ENCODE measurements around the gene TANGO6.
A peak's percentile ranks its signal among the peaks of the same experiment; 100 is the strongest.
"Not testable (repeated sequence)": the region's sequence is repeated elsewhere in the genome, so short reads cannot be mapped to it uniquely, and the experiment has no call there.

TANGO6 gene

GRCh38 chr16:68843482-68844210, at the start of gene TANGO6:
Gene TANGO6, plus strand, starts transcription at chr16:68843531. Its CDS starts 87 bp downstream, at chr16:68843618.
- peak; percentile 64 for DNase-seq

DNA sequence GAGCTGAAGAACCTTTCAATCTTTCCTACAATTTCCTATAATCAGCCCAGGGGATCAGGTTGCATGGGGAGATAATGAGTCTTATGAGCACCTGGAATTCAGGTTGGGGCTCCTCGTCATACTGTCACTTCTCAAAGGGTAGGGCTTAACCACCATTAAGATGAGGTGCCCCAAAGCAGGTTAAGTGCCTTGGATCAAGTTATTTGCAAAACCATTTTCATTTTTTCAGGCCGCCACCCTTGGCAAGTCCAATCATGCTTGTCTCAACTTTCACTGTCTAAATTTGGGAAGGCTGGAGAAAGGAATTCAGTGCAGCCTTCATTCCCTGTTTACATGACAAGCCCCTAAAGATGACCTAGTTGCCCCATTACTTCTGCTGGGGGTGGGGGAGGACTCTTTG, 44.9 kb upstream of the TANGO6 start:
- no peak for DNase-seq

DNA sequence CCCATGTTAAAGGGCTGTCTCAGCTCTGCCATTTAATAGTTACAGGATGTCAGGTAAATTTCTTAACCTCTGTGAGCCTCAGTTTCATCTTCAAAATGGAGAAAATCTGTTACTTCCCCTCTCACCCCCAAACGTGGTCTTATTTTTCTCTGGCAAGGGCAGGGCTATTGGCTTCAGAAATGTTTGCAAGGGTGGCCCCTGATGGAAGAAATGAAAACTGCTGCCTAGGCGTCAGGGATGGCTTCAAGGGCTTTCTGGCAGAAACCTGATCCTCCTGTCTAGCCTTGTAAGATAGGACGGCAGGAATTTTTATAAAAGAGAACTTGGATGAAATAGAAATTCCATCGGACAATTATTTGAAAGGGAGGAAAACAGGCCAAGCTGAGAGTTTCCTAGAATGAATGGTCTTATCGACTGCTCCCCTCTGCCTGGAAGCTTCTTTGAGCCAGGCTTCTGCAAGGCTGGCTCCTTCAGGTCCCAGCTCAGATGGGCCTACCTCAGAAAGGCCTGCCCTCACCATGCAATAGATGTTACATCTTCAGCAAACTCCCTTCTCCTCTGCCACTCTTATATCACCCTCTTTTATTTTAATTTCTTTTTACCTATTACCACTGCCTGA, 43.0 kb upstream of the TANGO6 start:
- DNase-seq = peak; percentile 27

DNA sequence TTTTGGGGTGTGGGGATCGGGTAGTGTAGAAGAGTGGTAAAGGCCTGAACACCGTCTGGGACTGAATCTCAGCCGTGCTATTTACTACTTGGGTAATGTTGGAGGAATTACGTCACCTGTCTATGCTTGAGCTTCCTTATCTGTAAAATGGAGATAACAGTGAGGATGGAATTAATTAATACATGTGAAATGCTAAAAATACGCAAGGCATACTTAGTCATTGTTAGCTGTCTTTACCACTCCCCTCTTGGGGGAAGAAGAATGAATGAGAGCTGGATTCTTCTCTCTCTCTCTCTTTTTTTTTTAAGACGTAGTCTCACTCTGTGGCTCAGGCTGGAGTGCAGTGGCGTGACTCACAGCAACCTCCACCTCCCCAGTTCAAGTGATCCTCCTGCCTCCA, 41.1 kb upstream of the TANGO6 start:
- no peak for DNase-seq

GRCh38 chr16:68806422-68806821, 36.9 kb upstream of the TANGO6 start:
- no peak for DNase-seq

DNA sequence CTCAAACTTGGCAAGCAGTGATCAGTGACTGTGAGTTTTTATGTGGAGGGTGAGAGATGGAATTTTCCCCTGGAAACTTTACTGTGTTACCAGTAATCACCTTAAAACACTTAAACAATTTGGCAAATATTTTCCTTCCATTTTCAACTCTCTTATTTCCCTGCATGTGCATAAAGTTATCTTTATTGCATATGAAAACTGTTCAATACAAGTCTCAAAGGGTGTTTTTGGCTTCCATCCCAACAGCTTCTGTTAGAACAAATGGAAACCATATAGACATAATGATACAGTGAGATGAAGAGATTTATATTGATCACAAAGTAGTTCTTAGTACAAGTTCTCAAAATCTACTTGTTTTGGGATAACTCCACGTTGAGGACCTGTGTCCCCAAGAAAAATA, 36.4 kb upstream of the TANGO6 start:
- DNase-seq = no peak

DNA sequence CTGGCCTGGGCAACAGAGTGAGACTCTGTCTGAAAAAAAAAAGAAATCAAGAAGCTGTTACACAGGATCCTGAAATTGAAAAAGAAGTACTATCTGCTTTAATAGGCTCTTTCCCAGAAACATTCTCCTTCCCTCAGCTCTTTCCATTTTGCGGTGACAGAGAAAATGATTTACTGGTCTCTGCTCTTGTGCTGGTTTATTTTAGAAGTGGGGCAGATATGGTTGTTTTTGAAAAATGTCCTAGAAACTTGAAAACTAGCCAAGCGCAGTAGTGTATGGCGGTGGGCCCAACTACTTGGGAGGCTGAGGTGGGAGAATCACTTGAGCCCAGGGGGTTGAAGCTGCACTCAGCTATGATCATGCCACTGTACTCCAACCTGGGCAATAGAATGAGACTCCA, 28.8 kb upstream of the TANGO6 start:
- DNase-seq = no peak

GRCh38 chr16:68823401-68824135, 19.8 kb upstream of the TANGO6 start:
- DNase-seq = no peak

DNA sequence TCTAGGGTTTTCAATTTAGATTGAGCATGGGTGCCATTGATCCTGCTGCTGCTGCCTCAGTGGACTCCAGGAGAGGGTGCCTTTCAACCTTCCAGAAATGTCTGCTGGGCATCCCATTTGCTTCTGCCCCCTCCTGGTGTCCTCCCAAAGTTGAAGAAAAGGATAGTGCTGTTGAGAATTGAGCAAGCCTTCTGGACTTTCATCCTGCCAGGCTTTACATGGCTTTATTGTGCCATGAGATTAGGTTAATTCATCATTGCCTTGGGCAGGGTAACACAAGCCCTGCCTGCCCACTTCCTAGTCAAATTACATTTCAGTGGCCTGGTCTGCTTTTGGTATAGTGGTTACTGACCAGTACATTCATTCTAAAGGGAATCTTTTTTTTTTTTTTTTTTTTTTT, 17.9 kb upstream of the TANGO6 start:
- no peak for DNase-seq

DNA sequence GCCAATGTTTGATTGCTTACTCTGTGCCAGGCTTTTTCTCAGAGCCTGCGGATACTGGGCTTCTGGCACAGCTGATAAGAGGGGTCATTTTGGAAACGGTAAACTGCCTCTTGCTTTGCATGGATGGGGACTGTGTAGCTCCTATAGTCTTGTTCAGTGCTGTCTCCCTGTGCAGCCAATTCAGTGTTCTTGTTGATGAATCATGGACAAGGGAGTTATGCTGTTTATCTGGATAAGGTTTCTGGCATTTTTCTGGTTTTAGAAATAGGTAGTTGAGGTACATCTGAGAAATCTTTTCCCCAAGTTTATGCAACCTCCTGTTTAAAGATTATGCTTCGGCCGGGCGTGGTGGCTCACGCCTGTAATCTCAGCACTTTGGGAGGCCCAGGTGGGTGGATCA, 16.7 kb upstream of the TANGO6 start:
- no peak for DNase-seq

DNA sequence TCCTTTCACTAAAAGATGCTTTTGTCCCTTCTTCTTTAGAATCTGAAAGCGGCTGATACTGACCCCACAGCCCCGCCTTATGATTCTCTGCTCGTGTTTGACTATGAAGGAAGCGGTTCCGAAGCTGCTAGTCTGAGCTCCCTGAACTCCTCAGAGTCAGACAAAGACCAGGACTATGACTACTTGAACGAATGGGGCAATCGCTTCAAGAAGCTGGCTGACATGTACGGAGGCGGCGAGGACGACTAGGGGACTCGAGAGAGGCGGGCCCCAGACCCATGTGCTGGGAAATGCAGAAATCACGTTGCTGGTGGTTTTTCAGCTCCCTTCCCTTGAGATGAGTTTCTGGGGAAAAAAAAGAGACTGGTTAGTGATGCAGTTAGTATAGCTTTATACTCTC, 10.1 kb upstream of the TANGO6 start:
- no peak for DNase-seq

GRCh38 chr16:68834550-68834949, 8.8 kb upstream of the TANGO6 start:
- DNase-seq = no peak

DNA sequence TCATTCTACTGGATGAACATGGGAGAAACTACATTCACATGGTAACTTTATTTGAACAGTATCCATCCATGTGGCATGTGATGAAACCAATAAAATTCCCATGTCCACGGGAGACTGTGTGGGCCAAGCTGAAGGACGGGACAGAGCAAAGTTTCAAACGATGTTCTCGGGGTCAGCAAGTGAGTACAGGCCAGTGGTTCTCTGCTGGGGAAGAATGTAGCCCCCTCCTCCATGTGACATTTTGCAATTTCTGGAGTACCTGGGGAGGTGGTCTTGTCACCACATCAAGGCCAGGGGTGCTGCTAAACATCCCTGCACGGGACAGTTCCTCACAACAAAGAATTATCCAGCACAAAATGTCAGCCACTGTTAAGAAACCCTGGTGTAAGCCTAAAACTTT, 7.4 kb upstream of the TANGO6 start:
- DNase-seq = no peak

DNA sequence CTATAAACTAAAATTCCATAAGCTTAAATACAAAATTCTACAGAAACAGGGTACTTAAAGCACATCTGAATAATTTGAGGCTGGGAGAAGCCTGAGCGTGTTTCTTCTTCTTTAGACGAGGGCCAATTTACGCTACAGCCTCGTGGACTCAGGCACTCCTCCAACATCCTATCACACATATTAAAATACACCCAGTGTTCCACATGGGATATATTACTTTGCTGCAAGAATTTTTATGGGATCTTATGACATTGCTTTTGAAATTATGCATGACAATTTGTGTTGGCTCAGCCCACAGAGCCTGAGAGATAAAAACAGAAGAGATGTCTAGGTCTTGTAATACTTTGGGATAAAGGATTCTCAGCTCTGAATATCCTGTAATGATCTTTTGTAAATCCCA, 3.5 kb upstream of the TANGO6 start:
- DNase-seq = no peak

DNA sequence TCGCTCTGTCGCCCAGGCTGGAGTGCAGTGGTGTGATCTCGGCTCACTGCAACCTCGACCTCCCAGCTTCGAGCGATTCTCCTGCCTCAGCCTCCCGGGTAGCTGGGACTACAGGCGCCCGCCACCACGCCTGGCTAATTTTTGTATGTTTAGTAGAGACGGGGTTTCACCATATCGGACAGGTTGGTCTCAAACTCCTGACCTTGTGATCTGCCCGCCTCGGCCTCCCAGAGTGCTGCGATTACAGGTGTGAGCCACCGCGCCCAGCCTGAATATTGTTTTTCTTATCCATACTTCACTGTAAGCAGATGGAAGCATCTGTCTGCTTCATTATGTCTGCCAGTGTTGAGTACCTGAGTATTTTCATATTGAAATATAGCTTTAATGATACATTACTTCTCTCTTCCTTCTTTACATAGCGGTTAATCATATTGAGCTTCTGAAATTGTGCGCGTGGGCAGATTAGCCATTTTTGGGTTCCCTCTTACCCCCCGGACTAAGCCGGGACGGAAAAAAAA, 308 bp upstream of the TANGO6 start:
- not testable (repeated sequence) for DNase-seq

GRCh38 chr16:68844211-68844564, 857 bp downstream of the TANGO6 start:
- DNase-seq = no peak

DNA sequence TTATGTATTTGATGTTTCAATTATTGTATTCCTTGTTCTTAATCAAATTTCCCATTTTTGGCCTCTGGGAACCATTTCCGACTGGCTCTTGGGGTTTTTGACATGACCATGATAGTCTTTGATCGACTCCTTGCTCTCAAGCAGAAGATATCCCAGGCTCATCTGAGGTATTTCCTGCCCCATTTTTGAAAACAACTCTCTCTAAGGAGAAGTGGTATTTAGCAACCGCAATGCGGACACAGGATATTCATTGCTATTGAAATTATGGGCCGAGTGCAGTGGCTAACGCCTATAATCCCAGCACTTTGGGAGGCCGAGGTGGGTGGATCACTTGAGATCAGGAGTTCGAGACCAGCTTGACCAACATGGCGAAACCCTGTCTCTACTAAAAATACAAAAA, 5.5 kb downstream of the TANGO6 start:
- DNase-seq = no peak

GRCh38 chr16:68850481-68850880, 7.2 kb downstream of the TANGO6 start:
- DNase-seq = no peak

DNA sequence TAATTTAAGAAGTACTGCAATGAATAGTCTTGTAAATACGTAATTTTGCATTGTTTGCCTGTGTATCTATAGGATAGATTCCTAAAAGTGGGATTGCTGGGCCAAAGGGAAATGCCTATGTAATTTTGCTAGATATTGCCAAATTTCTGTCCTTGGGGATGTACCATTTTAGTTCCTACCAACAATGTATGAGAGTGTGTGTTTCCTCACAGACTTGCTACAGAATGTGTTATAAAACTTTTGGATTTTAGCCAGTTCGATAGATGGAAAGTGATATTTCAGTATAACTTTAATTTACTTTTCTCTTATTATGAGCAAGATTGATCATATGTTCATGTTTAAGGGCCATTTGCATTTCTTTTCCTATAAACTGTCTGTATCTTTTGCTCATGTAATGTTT, 8.3 kb downstream of the TANGO6 start:
- DNase-seq = no peak

- DNase-seq = no peak
Measured at GRCh38 chr16:68857479-68857878, 14.1 kb downstream of the TANGO6 start.

- no peak for DNase-seq
Measured at GRCh38 chr16:68859828-68860227, 16.5 kb downstream of the TANGO6 start.

- no peak for DNase-seq
Measured at GRCh38 chr16:68860978-68861892, 17.9 kb downstream of the TANGO6 start.

GRCh38 chr16:68866933-68867332, 23.6 kb downstream of the TANGO6 start:
- DNase-seq = no peak
